Right cardiac atrium (tissue), 5 donors: Measurements from ENCODE around the gene U2AF2. TPM values are rescaled to one million over a fixed set of nuclear protein-coding genes. Genes with fewer than 3 reads are reported as not detected.

Experiments
- ATAC-seq, 2 donors: fragments of 200-7000 bp; cut with Tn5 transposase; one replicate each; pipeline versions ENCODE4 v1.8.0 to v1.9.1; 2020; ENCODE audit warnings: moderate library complexity in 2 of 2, mild to moderate bottlenecking in 1 of 2
- DNase-seq, 3 donors: peaks; one replicate each; pipeline ENCODE4 v3.0.0-alpha.2; 2020
- H3K27ac ChIP-seq: one replicate; pipeline ENCODE4 v1.5.1; 2013; ENCODE audit warnings: mild to moderate bottlenecking, low read length, control low read depth, moderate library complexity
- H3K27me3 ChIP-seq: one replicate; pipeline ENCODE4 v1.6.1; 2013; ENCODE audit not compliant: control insufficient read depth, insufficient read depth
- H3K4me1 ChIP-seq: one replicate; pipeline ENCODE4 v1.6.1; 2013; ENCODE audit warnings: low read length; ENCODE audit not compliant: control insufficient read depth, insufficient read depth
- H3K4me3 ChIP-seq: one replicate; pipeline ENCODE4 v1.5.1; 2013; ENCODE audit warnings: low read length, control low read depth
- H3K9me3 ChIP-seq: one replicate; pipeline ENCODE4 v1.6.1; 2013; ENCODE audit warnings: low read length; ENCODE audit not compliant: control insufficient read depth
- WGBS: extraction: QIAGEN DNeasy Blood & Tissue Kit; methylation state at CpG from one replicate; pipeline ENCODE4 v1.1.7; 2013; 5-methylcytosine and 5-hydroxymethylcytosine counted together
- intact Hi-C, 4 donors: fragments of 100-400 bp; cut with DNase I; formaldehyde crosslinking; loops; one replicate each; pipeline versions ENCODE4 v1.11.0 to v1.14.0; 2022 to 2023
- polyA plus RNA-seq: library from polyadenylated mRNA; stranded (reverse); fragments of 200-250 nt; gene quantifications from one replicate; pipeline ENCODE4 v1.2.3, GENCODE V29; 2013
- total RNA-seq, 4 donors: library from RNA; stranded (reverse); fragmentation: NEBNext Ultra II Directional; extraction: Animal tissue kit (Norgen Biotek cat#: 25700); gene quantifications; one replicate each; pipeline ENCODE4 v1.2.1, GENCODE V29; 2021
- donor health status: healthy with polysubstance abuse.
- donor health status: DM: no; HTN: yes; CAD: no.
- donor health status: DM: no; HTN: no; CAD: no.
- donor health status: DM: no; HTN: yes; CAD: no; lungs with severe emphysema.
- donor health status: DM: yes; HTN: yes; CAD: no.

The U2AF2 gene
- total and polyA plus RNA-seq, 5 donors, result 76.0 to 101 (median 89.8) TPM

DNA sequence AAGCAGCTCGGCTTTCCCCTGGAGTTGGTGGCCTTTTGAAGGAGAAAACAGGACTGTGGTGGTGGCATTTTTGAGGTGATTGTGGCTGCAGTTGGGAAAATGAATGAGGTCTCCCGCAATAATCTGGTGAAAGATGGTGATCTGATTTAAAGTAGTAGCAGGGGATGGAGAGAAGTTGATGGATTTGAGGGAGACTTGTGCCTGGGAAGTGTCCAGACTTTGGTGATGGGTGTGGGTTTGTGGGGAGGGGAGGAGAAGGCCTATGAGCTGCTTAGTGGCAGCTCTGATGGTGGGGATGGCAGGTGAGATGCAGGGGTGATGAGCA, 16.2 kb downstream of the U2AF2 start:
- Histone ChIP-seq H3K4me1 (no peaks in the 10 kb centered on the region), H3K27ac (no peak overlapping the region), H3K27me3 (no peaks in the 10 kb centered on the region), H3K9me3 (no peaks in the 10 kb centered on the region), H3K4me3 (no peak overlapping the region)
- intact Hi-C loops, result no loop called here
- DNase-seq (peak in 1 of 3 donors; percentile 14), ATAC-seq (no peak)
- 60% methylated on average over 2 of the region's 2 CpGs for WGBS

GRCh38 chr19:55672418-55672817, 17.6 kb downstream of the U2AF2 start:
- ATAC-seq (no peak), DNase-seq (peak in 1 of 3 donors; percentile 19)
- intact Hi-C loops, result no loop called here
- Histone ChIP-seq H3K9me3 (no peaks in the 10 kb centered on the region), H3K4me1 (peaks cover 2% of the 10 kb centered on the region), H3K27ac (no peak overlapping the region), H3K27me3 (no peaks in the 10 kb centered on the region), H3K4me3 (no peak overlapping the region)
- 82% methylated on average over 5 of the region's 5 CpGs for WGBS

- Histone ChIP-seq H3K4me3 (no peak overlapping the region), H3K4me1 (peaks cover 5% of the 10 kb centered on the region), H3K27ac (no peak overlapping the region), H3K9me3 (no peaks in the 10 kb centered on the region), H3K27me3 (no peaks in the 10 kb centered on the region)
- ATAC-seq (no peak), DNase-seq (peak in 1 of 3 donors; percentile 39)
- 75% methylated on average over 9 of the region's 9 CpGs for WGBS
- intact Hi-C loops, result no loop called here
These were observed 18.6 kb downstream of the U2AF2 start for GRCh38 chr19:55673465-55673864.

DNA sequence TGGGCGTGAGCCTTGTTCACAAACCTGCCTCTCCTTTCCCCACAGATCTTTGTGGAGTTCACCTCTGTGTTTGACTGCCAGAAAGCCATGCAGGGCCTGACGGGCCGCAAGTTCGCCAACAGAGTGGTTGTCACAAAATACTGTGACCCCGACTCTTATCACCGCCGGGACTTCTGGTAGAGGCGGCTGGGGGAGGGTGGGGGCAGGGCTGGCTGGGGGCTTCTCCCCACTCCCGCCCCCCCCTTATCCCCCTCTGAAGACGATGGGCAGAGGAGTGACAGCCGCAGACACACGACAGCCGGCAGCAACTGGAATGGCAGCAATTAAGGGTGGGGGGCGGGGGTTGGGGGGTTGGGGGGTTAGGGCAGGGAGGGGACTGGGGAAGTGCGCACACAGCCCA, 19.1 kb downstream of the U2AF2 start:
- no peak overlapping the region for H3K27ac ChIP-seq
- no peak overlapping the region for H3K4me3 ChIP-seq
- ATAC-seq, result no peak
- peak in 1 of 3 donors; percentile 46 for DNase-seq
- intact Hi-C loops, result no loop called here
- H3K27me3 ChIP-seq, result no peaks in the 10 kb centered on the region
- peaks cover 5% of the 10 kb centered on the region for H3K4me1 ChIP-seq
- WGBS, result 70% methylated on average over 15 of the region's 15 CpGs
- H3K9me3 ChIP-seq, result no peaks in the 10 kb centered on the region

- ATAC-seq (peak in 1 of 2 donors; percentile 2), DNase-seq (no peak)
- Histone ChIP-seq H3K4me3 (peak overlapping the region; percentile 17), H3K9me3 (no peaks in the 10 kb centered on the region), H3K27ac (peak overlapping the region; percentile 9), H3K27me3 (no peaks in the 10 kb centered on the region), H3K4me1 (peaks cover 5% of the 10 kb centered on the region)
- intact Hi-C loops, result no loop called here
- WGBS, result 23% methylated on average over 17 of the region's 17 CpGs
These were observed 19.6 kb downstream of the U2AF2 start for GRCh38 chr19:55674459-55674840.

GRCh38 chr19:55674841-55675660, 20.2 kb downstream of the U2AF2 start, which contains the start of gene EPN1:
Gene EPN1, plus strand, starts transcription at chr19:55675226. Its CDS starts 3,402 bp downstream, at chr19:55678628.
- Histone ChIP-seq H3K27ac (peak within 1 kb of the TSS; percentile 84), H3K4me3 (peak within 1 kb of the TSS; percentile 79), H3K27me3 (no peaks in the 10 kb centered on the region), H3K9me3 (no peaks in the 10 kb centered on the region), H3K4me1 (peaks cover 5% of the 10 kb centered on the region)
- intact Hi-C loops, result no loop called here
- WGBS, result under 1% methylated on average over 101 of the region's 101 CpGs
- ATAC-seq, result peak; percentile 90 to 94
- DNase-seq, result peak; percentile 97 to 99 (median 98)

DNA sequence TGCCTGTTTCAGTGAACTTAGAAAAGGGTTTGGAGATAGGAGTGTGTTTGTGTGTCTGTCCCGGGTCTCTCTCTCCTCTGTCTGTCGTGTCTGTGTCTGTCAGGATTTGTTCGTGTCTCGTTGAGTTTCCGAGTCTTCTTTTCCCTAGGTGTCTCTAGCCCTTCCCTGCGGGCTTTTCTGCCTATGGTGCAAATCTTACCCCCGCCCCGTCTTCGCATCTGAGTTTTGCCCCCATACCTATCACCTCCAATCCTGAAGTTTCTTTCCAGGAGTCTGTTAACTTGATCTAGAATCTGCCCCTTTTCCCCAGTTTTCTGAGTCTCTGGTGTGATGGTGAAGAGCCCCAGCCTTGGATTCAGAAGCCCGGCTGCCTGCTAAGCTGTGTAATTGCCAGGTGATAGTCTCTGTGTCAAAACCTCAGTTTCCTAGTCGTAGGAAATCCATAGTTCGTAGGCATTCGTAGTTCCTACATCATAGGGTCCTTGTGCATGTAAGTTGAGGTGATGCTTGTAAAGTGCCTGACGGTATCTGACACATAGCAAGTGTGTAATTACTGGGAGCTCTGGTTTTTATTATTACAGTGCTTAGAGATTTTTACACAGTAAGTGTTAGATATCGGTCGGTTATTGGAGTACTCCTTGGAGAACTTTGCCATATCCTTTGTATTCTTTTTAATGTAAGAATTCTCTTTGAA, 21.0 kb downstream of the U2AF2 start:
- no peak for ATAC-seq
- 9% methylated on average over 16 of the region's 16 CpGs for WGBS
- Histone ChIP-seq H3K4me1 (peaks cover 5% of the 10 kb centered on the region), H3K4me3 (peak overlapping the region; percentile 79), H3K27me3 (no peaks in the 10 kb centered on the region), H3K27ac (peak overlapping the region; percentile 84), H3K9me3 (no peaks in the 10 kb centered on the region)
- intact Hi-C loops, result no loop called here
- DNase-seq, result peak in 1 of 3 donors; percentile 14

DNA sequence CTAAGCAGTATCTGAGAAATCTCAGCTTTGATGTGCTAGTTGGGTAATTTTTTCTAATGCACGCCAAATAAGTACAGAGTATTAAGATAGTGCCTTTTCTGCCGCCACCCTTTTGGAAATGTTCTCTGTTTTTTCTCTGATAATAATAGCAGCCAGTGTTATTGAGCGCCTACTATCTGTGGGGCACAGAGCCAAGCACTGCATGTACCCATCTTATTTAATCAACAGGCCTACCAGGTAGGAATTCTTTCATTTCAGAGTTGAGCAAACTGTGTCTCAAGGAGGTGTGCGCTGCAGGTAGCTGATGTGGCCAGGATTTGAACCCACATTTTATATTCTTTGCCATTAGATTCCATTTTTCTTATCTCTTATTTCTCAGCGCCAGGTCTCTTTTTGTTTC, 21.5 kb downstream of the U2AF2 start:
- peak overlapping the region; percentile 59 for H3K27ac ChIP-seq
- no peak for ATAC-seq
- intact Hi-C loops, result no loop called here
- H3K4me1 ChIP-seq, result peaks cover 5% of the 10 kb centered on the region
- WGBS, result 41% methylated on average over 5 of the region's 5 CpGs
- no peaks in the 10 kb centered on the region for H3K9me3 ChIP-seq
- peak overlapping the region; percentile 79 for H3K4me3 ChIP-seq
- no peaks in the 10 kb centered on the region for H3K27me3 ChIP-seq
- peak in 2 of 3 donors; percentile 42 to 76 for DNase-seq

GRCh38 chr19:55676889-55677505, 22.2 kb downstream of the U2AF2 start:
- H3K27me3 ChIP-seq, result no peaks in the 10 kb centered on the region
- intact Hi-C loops, result no loop called here
- H3K27ac ChIP-seq, result peak overlapping the region; percentile 59
- H3K9me3 ChIP-seq, result no peaks in the 10 kb centered on the region
- DNase-seq (peak in 1 of 3 donors; percentile 2), ATAC-seq (no peak)
- peaks cover 5% of the 10 kb centered on the region for H3K4me1 ChIP-seq
- 69% methylated on average over 7 of the region's 7 CpGs for WGBS
- H3K4me3 ChIP-seq, result peak overlapping the region; percentile 79

- Histone ChIP-seq H3K27me3 (no peaks in the 10 kb centered on the region), H3K27ac (peak overlapping the region; percentile 59), H3K9me3 (no peaks in the 10 kb centered on the region), H3K4me3 (no peak overlapping the region), H3K4me1 (peaks cover 5% of the 10 kb centered on the region)
- intact Hi-C loops, result no loop called here
- DNase-seq, result peak in 1 of 3 donors; percentile 39
- peak in 1 of 2 donors; percentile 2 for ATAC-seq
- 36% methylated on average over 6 of the region's 6 CpGs for WGBS
These were observed 22.8 kb downstream of the U2AF2 start for GRCh38 chr19:55677572-55678028.
